IMR-90 (cell line): ENCODE data around the gene HEATR5A. TPM values are rescaled to one million over a fixed set of nuclear protein-coding genes. Genes with fewer than 3 reads are reported as not detected.

Experiments
- ATAC-seq: fragments of 200-7000 bp; cut with Tn5 transposase; 2 replicates; pipeline ENCODE4 v1.9.1; 2020; ENCODE audit warnings: low read depth, mild to moderate bottlenecking, moderate library complexity
- BruUV-seq: library from RNA; stranded (reverse); fragments of 400-500 nt; replicated peaks from 2 replicates; lab custom pipeline; 2021; lab: Mats Ljungman, UMichigan
- CTCF ChIA-PET: fragments of 300-600 bp; formaldehyde crosslinking; extraction: SDS; loops from one replicate; lab custom pipeline; 2021; ENCODE audit warnings: antibody characterized with exemption; lab: Yijun Ruan, JAX
- POLR2A ChIA-PET: fragments of 300-600 bp; sonication (Branson Sonifier 250); formaldehyde crosslinking; loops from one replicate; lab custom pipeline; 2022; ENCODE audit warnings: antibody characterized with exemption; ENCODE audit not compliant: unreplicated experiment; lab: Charles Lee
- DNase-seq: peaks from one replicate; pipeline ENCODE4 v3.0.0; 2013
- H2AFZ ChIP-seq: replicated peaks from 2 replicates; pipeline ENCODE3; 2013; ENCODE audit warnings: low read length, mild to moderate bottlenecking; ENCODE audit not compliant: poor library complexity
- H2AK5ac ChIP-seq: 2 replicates; pipeline ENCODE4 v1.6.1; 2013; ENCODE audit warnings: low read depth, low read length, inconsistent platforms
- H2AK9ac ChIP-seq: replicated peaks from 2 replicates; pipeline ENCODE3; 2013; ENCODE audit warnings: mild to moderate bottlenecking, low read depth, low read length, moderate library complexity; ENCODE audit not compliant: poor library complexity
- H2BK120ac ChIP-seq: 2 replicates; pipeline ENCODE4 v1.6.1; 2013; ENCODE audit warnings: low read depth, low read length, inconsistent platforms
- H2BK15ac ChIP-seq: 3 replicates; pipeline ENCODE4 v1.6.1; 2013; ENCODE audit warnings: low read depth, low read length, inconsistent platforms
- H2BK20ac ChIP-seq: 2 replicates; pipeline ENCODE4 v1.6.1; 2013; ENCODE audit warnings: low read depth, mild to moderate bottlenecking, inconsistent platforms, low read length, moderate library complexity
- H2BK5ac ChIP-seq: 2 replicates; pipeline ENCODE4 v1.6.1; 2013; ENCODE audit warnings: mild to moderate bottlenecking, low read depth, low read length, inconsistent platforms; ENCODE audit not compliant: poor library complexity, severe bottlenecking
- H3K14ac ChIP-seq: replicated peaks from 2 replicates; pipeline ENCODE4 v1.6.1; 2013; ENCODE audit warnings: low read depth, low read length, inconsistent platforms
- H3K18ac ChIP-seq: 2 replicates; pipeline ENCODE4 v1.6.1; 2013; ENCODE audit warnings: low read depth, low read length, control low read depth
- H3K23ac ChIP-seq: 2 replicates; pipeline ENCODE4 v1.6.1; 2013; ENCODE audit warnings: low read depth, low read length, inconsistent platforms
- H3K27ac ChIP-seq: 2 replicates; pipeline ENCODE4 v1.5.1; 2013; ENCODE audit warnings: mild to moderate bottlenecking, control low read depth, low read length; ENCODE audit not compliant: insufficient read depth
- H3K27me3 ChIP-seq: 2 replicates; pipeline ENCODE4 v1.6.1; 2013; ENCODE audit warnings: low read length; ENCODE audit not compliant: control insufficient read depth, insufficient read depth
- H3K36me3 ChIP-seq: 2 replicates; pipeline ENCODE4 v1.6.1; 2013; ENCODE audit warnings: low read length, mixed read lengths; ENCODE audit not compliant: control insufficient read depth, insufficient read depth
- H3K4ac ChIP-seq: 2 replicates; pipeline ENCODE4 v1.6.1; 2013; ENCODE audit warnings: low read depth, low read length, inconsistent platforms
- H3K4me1 ChIP-seq: 2 replicates; pipeline ENCODE4 v1.6.1; 2013; ENCODE audit warnings: low read length, mixed read lengths; ENCODE audit not compliant: control insufficient read depth, insufficient read depth
- H3K4me2 ChIP-seq: 2 replicates; pipeline ENCODE4 v1.6.1; 2013; ENCODE audit warnings: low read depth, mild to moderate bottlenecking, control low read depth, low read length, moderate library complexity
- H3K4me3 ChIP-seq: 2 replicates; pipeline ENCODE4 v1.5.1; 2013; ENCODE audit warnings: low read depth, mild to moderate bottlenecking, control low read depth, low read length, moderate library complexity; ENCODE audit not compliant: insufficient read depth
- H3K56ac ChIP-seq: 2 replicates; pipeline ENCODE4 v1.6.1; 2013; ENCODE audit warnings: low read length, inconsistent platforms; ENCODE audit not compliant: insufficient read depth; ENCODE audit errors: extremely low read depth
- H3K79me1 ChIP-seq, 2 experiments: 2 replicates each; pipeline ENCODE4 v1.6.1; 2013; ENCODE audit warnings: low read length in 2 of 2, inconsistent platforms in 1 of 2, low read depth in 1 of 2
- H3K9ac ChIP-seq: 2 replicates; pipeline ENCODE4 v1.6.1; 2013; ENCODE audit warnings: low read depth, low read length, control low read depth
- H3K9me1 ChIP-seq: 2 replicates; pipeline ENCODE4 v1.6.1; 2013; ENCODE audit warnings: low read length, inconsistent platforms; ENCODE audit not compliant: insufficient read depth
- H3K9me3 ChIP-seq: 2 replicates; pipeline ENCODE4 v1.6.1; 2013; ENCODE audit warnings: low read length; ENCODE audit not compliant: control insufficient read depth, insufficient read depth
- H4K20me1 ChIP-seq: 2 replicates; pipeline ENCODE4 v1.6.1; 2013; ENCODE audit warnings: low read length, inconsistent platforms; ENCODE audit not compliant: insufficient read depth
- H4K5ac ChIP-seq: 2 replicates; pipeline ENCODE4 v1.6.1; 2013; ENCODE audit warnings: mild to moderate bottlenecking, low read depth, low read length, control low read depth
- H4K8ac ChIP-seq, 2 experiments: 2 replicates each; pipeline ENCODE4 v1.6.1; 2013; ENCODE audit warnings: low read depth in 2 of 2, low read length in 2 of 2, control low read depth in 1 of 2, inconsistent platforms in 1 of 2
- H4K91ac ChIP-seq: 2 replicates; pipeline ENCODE4 v1.6.1; 2013; ENCODE audit warnings: low read depth, low read length, inconsistent platforms; ENCODE audit not compliant: insufficient read depth
- CEBPB ChIP-seq: IDR thresholded peaks from 2 replicates; pipeline ENCODE4 v1.6.1; 2012; ENCODE audit warnings: low read depth, low read length, improper control_type of control experiment
- CHD1 ChIP-seq: IDR thresholded peaks from 2 replicates; pipeline ENCODE4 v1.6.1; 2012; ENCODE audit warnings: low read depth, low read length, improper control_type of control experiment
- CTCF ChIP-seq: conservative IDR thresholded peaks from 2 replicates; pipeline ENCODE4 v1.5.1; 2012; ENCODE audit warnings: mild to moderate bottlenecking, low read depth, low read length, improper control_type of control experiment
- FOS ChIP-seq: fragments of 150-350 bp; IDR thresholded peaks from 2 replicates; pipeline ENCODE4 v1.6.1; 2016; ENCODE audit warnings: low read depth, low read length
- MAZ ChIP-seq: IDR thresholded peaks from 2 replicates; pipeline ENCODE4 v1.6.1; 2012; ENCODE audit warnings: low read depth, mild to moderate bottlenecking, low read length, improper control_type of control experiment, moderate library complexity, borderline replicate concordance
- NFE2L2 ChIP-seq: fragments of 150-350 bp; IDR thresholded peaks from 2 replicates; pipeline ENCODE4 v1.6.1; 2016; ENCODE audit warnings: low read depth, mild to moderate bottlenecking, low read length
- POLR2A ChIP-seq: IDR thresholded peaks from 2 replicates; pipeline ENCODE4 v1.6.1; 2012; ENCODE audit warnings: mild to moderate bottlenecking, low read depth, low read length
- WGBS, 2 experiments: methylation state at CpG; one replicate each; pipeline versions ENCODE4 v1.1.5 to v1.1.7; 2013; ENCODE audit warnings: missing lambda C conversion rate in 2 of 2; ENCODE audit not compliant: insufficient read length in 1 of 2; ENCODE audit errors: extremely low coverage in 2 of 2; 5-methylcytosine and 5-hydroxymethylcytosine counted together
- dilution Hi-C: fragments of 300-500 bp; cut with HindIII; formaldehyde crosslinking; loops from one replicate; pipeline ENCODE4 v1.14.3; 2018; ENCODE audit warnings: low sequenced_read_pairs; ENCODE audit not compliant: unreplicated experiment
- in situ Hi-C: fragments of 300-500 bp; cut with MboI; formaldehyde crosslinking; loops from 3 replicates; pipeline ENCODE4 v1.14.3; 2019; ENCODE audit warnings: low sequenced_read_pairs, inconsistent platforms, mixed read lengths
- intact Hi-C: fragments of 100-400 bp; cut with micrococcal nuclease; formaldehyde crosslinking; loops from 2 replicates; pipeline ENCODE4 v1.10.0; 2022
- polyA plus RNA-seq, 3 experiments: library from polyadenylated mRNA; depleted of rRNA; stranded (reverse); fragments of >200 nt; gene quantifications; 2 replicates each; pipeline ENCODE4 v1.2.3, GENCODE V29; 2012; ENCODE audit warnings: low replicate concordance in 1 of 3
- total RNA-seq: library from RNA; depleted of rRNA; stranded (reverse); fragments of >200 nt; gene quantifications from 2 replicates; pipeline ENCODE4 v1.2.3, GENCODE V29; 2012

Gene HEATR5A
- total and polyA plus RNA-seq, 2 of the 4 experiments (the other 2 are of a cell fraction): 14.0 to 48.9 TPM

GRCh38 chr14:31461545-31461944, 41.2 kb upstream of the HEATR5A start:
- Histone ChIP-seq H3K4me2 (no peak overlapping the region), H2AK9ac (no peak overlapping the region), H3K9me3 (no peaks in the 10 kb centered on the region), H3K14ac (no peak overlapping the region), H3K4me1 (no peaks in the 10 kb centered on the region), H3K27me3 (no peaks in the 10 kb centered on the region), H4K8ac (no peak overlapping the region), H3K79me1 (peaks cover 0 to 4% of the 10 kb centered on the region in 2 experiments; a peak in 2 of 4 replicates), H2BK20ac (no peak overlapping the region), H3K23ac (no peak overlapping the region), H3K36me3 (no peaks in the 10 kb centered on the region), H2AK5ac (no peak overlapping the region), H4K5ac (no peak overlapping the region), H3K56ac (no peak overlapping the region), H3K4ac (no peak overlapping the region), H3K4me3 (no peak overlapping the region), H4K91ac (no peak overlapping the region), H4K20me1 (no peaks in the 10 kb centered on the region), H2BK5ac (no peak overlapping the region), H3K9ac (no peak overlapping the region), H3K9me1 (no peaks in the 10 kb centered on the region), H3K27ac (no peak overlapping the region), H2BK120ac (no peak overlapping the region), H2BK15ac (no peak overlapping the region), H3K18ac (no peak overlapping the region), H2AFZ (no peak overlapping the region)
- POLR2A ChIA-PET: interaction anchor here (0.6 kb wide), 1 partner anchor 908 kb away, joined by 3 read pairs; no protein-coding TSS in a partner anchor
- no TSS peak for BruUV-seq
- ATAC-seq (no peak), DNase-seq (no peak)
- TF ChIP-seq CEBPB: no peak
- TF ChIP-seq CHD1: no peak
- TF ChIP-seq NFE2L2: no peak
- TF ChIP-seq POLR2A: no peak
- no peak for TF ChIP-seq FOS
- no peak for TF ChIP-seq CTCF
- TF ChIP-seq MAZ: no peak
- intact Hi-C loops (no loop called here), dilution Hi-C loops (no loop called here), in situ Hi-C loops (no loop called here)
- CTCF ChIA-PET: no interaction called here
- 76 to 100% methylated on average over 1 to 3 of the region's 3 CpGs for WGBS, 2 experiments
